NCI-H345 treated with DMSO at 0.1 percent for 48 hours (cell line): ENCODE data around the gene PLK3.
"Not testable (repeated sequence)": the region's sequence is repeated elsewhere in the genome, so short reads cannot be mapped to it uniquely, and the experiment has no call there.

Experiments used
- DNase-seq: peaks from one replicate; lab custom pipeline; 2025; ENCODE audit not compliant: unreplicated experiment; lab: John Stamatoyannopoulos, UW

Gene PLK3

GRCh38 chr1:44827197-44828002 is 27.2 kb downstream of the PLK3 start:
- no peak for DNase-seq

GRCh38 chr1:44828003-44828651 is 27.9 kb downstream of the PLK3 start:
- no peak for DNase-seq

- no peak for DNase-seq
Measured at GRCh38 chr1:44828841-44829440, 28.8 kb downstream of the PLK3 start.

GRCh38 chr1:44829506-44830384 is 29.6 kb downstream of the PLK3 start:
- DNase-seq: no peak

- no peak for DNase-seq
Measured at GRCh38 chr1:44830900-44831304, 30.7 kb downstream of the PLK3 start.

GRCh38 chr1:44831516-44831915 is 31.3 kb downstream of the PLK3 start:
- peak; percentile 32 for DNase-seq

GRCh38 chr1:44832056-44832705 is 32.0 kb downstream of the PLK3 start:
- DNase-seq: no peak

- DNase-seq: no peak
Measured at GRCh38 chr1:44834328-44834727, 34.2 kb downstream of the PLK3 start.

- peak; percentile 63 for DNase-seq
Measured at GRCh38 chr1:44835738-44836675, 35.8 kb downstream of the PLK3 start.

- DNase-seq: not testable (repeated sequence)
Measured at GRCh38 chr1:44838294-44838693, 38.1 kb downstream of the PLK3 start.

GRCh38 chr1:44839576-44839975 is 39.4 kb downstream of the PLK3 start:
- DNase-seq: no peak

- no peak for DNase-seq
Measured at GRCh38 chr1:44842486-44842861, 42.3 kb downstream of the PLK3 start.

- DNase-seq: peak; percentile 28
Measured at GRCh38 chr1:44842862-44843655, 42.9 kb downstream of the PLK3 start, which contains the start of gene PTCH2. Gene PTCH2 (minus strand): TSS chr1:44843253. CDS start chr1:44842932, 321 bp downstream.

- DNase-seq: no peak
Measured at GRCh38 chr1:44846985-44847384, 46.8 kb downstream of the PLK3 start.

- no peak for DNase-seq
Measured at GRCh38 chr1:44847845-44848244, 47.7 kb downstream of the PLK3 start.

GRCh38 chr1:44848456-44849181 is 48.4 kb downstream of the PLK3 start:
- DNase-seq: no peak

- DNase-seq: no peak
Measured at GRCh38 chr1:44849575-44850132, 49.5 kb downstream of the PLK3 start.

GRCh38 chr1:44851308-44851707 is 51.1 kb downstream of the PLK3 start:
- no peak for DNase-seq
